HCT116 (cell line): ENCODE data around the gene OR2B6. TPM values are rescaled to one million over a fixed set of nuclear protein-coding genes. Genes with fewer than 3 reads are reported as not detected.

ENCODE experiments used
- ATAC-seq: fragments of 200-7000 bp; cut with Tn5 transposase; 2 replicates; pipeline ENCODE4 v1.9.1; 2020; ENCODE audit warnings: mild to moderate bottlenecking, moderate library complexity
- BruUV-seq: library from RNA; stranded (reverse); fragments of 400-500 nt; replicated peaks from 2 replicates; lab custom pipeline; 2021; lab: Mats Ljungman, UMichigan
- CTCF ChIA-PET: fragments of 300-600 bp; sonication (Branson Sonifier 250); formaldehyde crosslinking; loops from one replicate; lab custom pipeline; 2021; ENCODE audit warnings: antibody characterized with exemption; lab: Charles Lee
- POLR2A ChIA-PET: fragments of 300-600, 350-600 bp; sonication (Branson Sonifier 250); formaldehyde crosslinking; loops from one replicate; lab custom pipeline; 2021; ENCODE audit warnings: antibody characterized with exemption; lab: Charles Lee
- RAD21 ChIA-PET, 2 experiments: fragments of 300-600 bp; sonication (Branson Sonifier 250); formaldehyde crosslinking; loops; one replicate each; lab custom pipeline; 2023; ENCODE audit warnings: low total read pairs in 2 of 2; ENCODE audit not compliant: uncharacterized antibody in 2 of 2, unreplicated experiment in 2 of 2, low non-redundant PET in 1 of 2; lab: Charles Lee
- DNase-seq: peaks from one replicate; pipeline ENCODE4 v3.0.0-alpha.2; 2010; ENCODE audit warnings: low read depth, low spot score
- H2AFZ ChIP-seq: fragments of 200-600 bp; shearing (Covaris generic), sonication (generic); 2 replicates; pipeline ENCODE4 v1.6.1; 2017; ENCODE audit warnings: low read depth, mixed run types, mixed read lengths, antibody characterized with exemption, low read length; ENCODE audit not compliant: poor library complexity, severe bottlenecking
- H3K27ac ChIP-seq: 2 replicates; pipeline ENCODE4 v1.5.1; 2012; ENCODE audit warnings: low read depth, low read length
- H3K27me3 ChIP-seq: fragments of 200-600 bp; sonication (generic); 2 replicates; pipeline ENCODE4 v1.6.1; 2016; ENCODE audit warnings: mixed run types, low read length, mixed read lengths; ENCODE audit not compliant: insufficient read depth
- H3K36me3 ChIP-seq, 2 experiments: fragments of 200-500 bp in 1 of 2; fragments of 200-600 bp in 1 of 2; sonication (Bioruptor generic) in 1 of 2; sonication (generic) in 1 of 2; 2 replicates each; pipeline versions ENCODE4 v1.5.1 to v1.6.1; 2014 to 2016; ENCODE audit warnings: low read length in 2 of 2, inconsistent platforms in 1 of 2, mixed read lengths in 1 of 2, mixed run types in 1 of 2; ENCODE audit not compliant: insufficient read depth in 2 of 2, control insufficient read depth in 1 of 2
- H3K4me1 ChIP-seq, 2 experiments: fragments of 200-600 bp in 1 of 2; sonication (generic) in 1 of 2; 2 replicates each; pipeline versions ENCODE4 v1.5.1 to v1.6.1; 2012 to 2017; ENCODE audit warnings: low read length in 2 of 2, inconsistent platforms in 1 of 2, mild to moderate bottlenecking in 1 of 2, mixed read lengths in 1 of 2, mixed run types in 1 of 2, moderate library complexity in 1 of 2; ENCODE audit not compliant: insufficient read depth in 2 of 2, control insufficient read depth in 1 of 2
- H3K4me2 ChIP-seq: fragments of 200-600 bp; sonication (generic); 2 replicates; pipeline ENCODE4 v1.6.1; 2017; ENCODE audit warnings: mixed run types, low read length, mixed read lengths
- H3K4me3 ChIP-seq, 2 experiments: fragments of 200-600 bp in 1 of 2; sonication (generic) in 1 of 2; replicated peaks in 1 of 2; 2 replicates each; pipeline ENCODE4 v1.5.1; 2011 to 2016; ENCODE audit warnings: low read length in 2 of 2, control low read depth in 1 of 2, low read depth in 1 of 2, mild to moderate bottlenecking in 1 of 2, mixed read lengths in 1 of 2, mixed run types in 1 of 2
- H3K79me2 ChIP-seq: fragments of 200-600 bp; sonication (generic); 2 replicates; pipeline ENCODE4 v1.6.1; 2017; ENCODE audit warnings: mild to moderate bottlenecking, mixed run types, low read length, moderate library complexity, mixed read lengths; ENCODE audit not compliant: insufficient read depth
- H3K9ac ChIP-seq: fragments of 200-600 bp; sonication (generic); 2 replicates; pipeline ENCODE4 v1.6.1; 2016; ENCODE audit warnings: low read length, mixed read lengths
- H3K9me2 ChIP-seq: fragments of 200-600 bp; sonication (generic), shearing (Covaris generic); 2 replicates; pipeline ENCODE4 v1.6.1; 2017; ENCODE audit warnings: mixed run types, mild to moderate bottlenecking, moderate library complexity; ENCODE audit not compliant: insufficient read depth
- H3K9me3 ChIP-seq, 2 experiments: fragments of 200-500 bp in 1 of 2; fragments of 200-600 bp in 1 of 2; sonication (Bioruptor generic) in 1 of 2; sonication (generic) in 1 of 2; 2 replicates each; pipeline ENCODE4 v1.6.1; 2014 to 2017; ENCODE audit warnings: low read length in 2 of 2, mixed read lengths in 2 of 2, inconsistent platforms in 1 of 2, low read depth in 1 of 2, mild to moderate bottlenecking in 1 of 2, mixed run types in 1 of 2, moderate library complexity in 1 of 2; ENCODE audit not compliant: control insufficient read depth in 1 of 2, insufficient read depth in 1 of 2
- H4K20me1 ChIP-seq: fragments of 200-600 bp; sonication (generic), shearing (Covaris generic); 2 replicates; pipeline ENCODE4 v1.6.1; 2017; ENCODE audit warnings: mixed run types, mild to moderate bottlenecking, moderate library complexity; ENCODE audit not compliant: insufficient read depth
- ATF3 ChIP-seq: IDR thresholded peaks from 2 replicates; pipeline ENCODE4 v1.6.1; 2012
- CBX3 ChIP-seq: IDR thresholded peaks from 2 replicates; pipeline ENCODE4 v1.6.1; 2012; ENCODE audit warnings: low read depth
- CEBPB ChIP-seq: IDR thresholded peaks from 2 replicates; pipeline ENCODE4 v1.6.1; 2012; ENCODE audit warnings: low read depth
- CTCF ChIP-seq, 3 experiments: fragments of 200-600 bp in 1 of 3; sonication (generic) in 1 of 3; IDR thresholded peaks in 2 of 3; conservative IDR thresholded peaks in 1 of 3; 2 replicates each; pipeline ENCODE4 v1.5.1; 2012 to 2017; ENCODE audit warnings: low read depth in 2 of 3, low read length in 2 of 3, antibody characterized with exemption in 1 of 3, borderline replicate concordance in 1 of 3, control low read depth in 1 of 3, mild to moderate bottlenecking in 1 of 3, mixed read lengths in 1 of 3, mixed run types in 1 of 3, moderate library complexity in 1 of 3; ENCODE audit not compliant: insufficient read depth in 1 of 3
- ELF1 ChIP-seq: IDR thresholded peaks from 2 replicates; pipeline ENCODE4 v1.6.1; 2012; ENCODE audit warnings: low read depth, borderline replicate concordance
- EZH2 ChIP-seq: fragments of 200-600 bp; sonication (generic); IDR thresholded peaks from 2 replicates; pipeline ENCODE4 v1.6.1; 2017; ENCODE audit warnings: antibody characterized with exemption, mixed run types
- EZH2phosphoT487 ChIP-seq: fragments of 200-600 bp; IDR thresholded peaks from 2 replicates; pipeline ENCODE4 v1.6.1; 2018; ENCODE audit warnings: antibody characterized with exemption, borderline replicate concordance
- FOSL1 ChIP-seq: IDR thresholded peaks from 2 replicates; pipeline ENCODE4 v1.6.1; 2012; ENCODE audit warnings: low read depth
- JUND ChIP-seq: IDR thresholded peaks from 2 replicates; pipeline ENCODE4 v1.6.1; 2012
- MAX ChIP-seq: IDR thresholded peaks from 2 replicates; pipeline ENCODE4 v1.6.1; 2012
- POLR2A ChIP-seq: IDR thresholded peaks from 2 replicates; pipeline ENCODE4 v1.7.0; 2011; ENCODE audit warnings: borderline replicate concordance; ENCODE audit not compliant: insufficient read depth, insufficient read length; ENCODE audit errors: extremely low read depth
- POLR2AphosphoS5 ChIP-seq: IDR thresholded peaks from 2 replicates; pipeline ENCODE4 v1.6.1; 2011; ENCODE audit warnings: mild to moderate bottlenecking, low read depth, low read length, moderate library complexity
- RAD21 ChIP-seq: IDR thresholded peaks from 2 replicates; pipeline ENCODE4 v1.6.1; 2012; ENCODE audit warnings: low read depth, mild to moderate bottlenecking
- REST ChIP-seq: IDR thresholded peaks from 2 replicates; pipeline ENCODE4 v1.6.1; 2012; ENCODE audit warnings: low read depth
- SIN3A ChIP-seq: IDR thresholded peaks from 2 replicates; pipeline ENCODE4 v1.6.1; 2012; ENCODE audit warnings: low read depth
- SP1 ChIP-seq: IDR thresholded peaks from 2 replicates; pipeline ENCODE4 v1.6.1; 2012; ENCODE audit warnings: low read depth
- SRF ChIP-seq: IDR thresholded peaks from 2 replicates; pipeline ENCODE4 v1.6.1; 2012; ENCODE audit warnings: low read depth
- TCF7L2 ChIP-seq: IDR thresholded peaks from 2 replicates; pipeline ENCODE4 v1.7.0; 2011; ENCODE audit warnings: borderline replicate concordance, inconsistent platforms; ENCODE audit not compliant: insufficient read depth, insufficient read length; ENCODE audit errors: extremely low read depth
- ZBTB33 ChIP-seq: IDR thresholded peaks from 2 replicates; pipeline ENCODE4 v1.6.1; 2011; ENCODE audit warnings: mild to moderate bottlenecking, low read length, moderate library complexity; ENCODE audit not compliant: insufficient replicate concordance; ENCODE audit errors: extremely low read depth
- ZFX ChIP-seq: fragments of 450-650 bp; IDR thresholded peaks from 2 replicates; pipeline ENCODE4 v1.6.1; 2017
- intact Hi-C: fragments of 100-400 bp; cut with micrococcal nuclease; formaldehyde crosslinking; loops from 2 replicates; pipeline ENCODE4 v1.10.0; 2022
- total RNA-seq: library from RNA; stranded (reverse); gene quantifications from one replicate; pipeline ENCODE4 v1.2.1, GENCODE V29; 2021; ENCODE audit not compliant: unreplicated experiment

OR2B6 gene
- total RNA-seq, 1 experiment from 2014 or later, result 0.25 TPM

- H2AFZ ChIP-seq, result peak overlapping the region; percentile 48
- no peaks in the 10 kb centered on the region for H3K27me3 ChIP-seq
- no peaks in the 10 kb centered on the region for H3K36me3 ChIP-seq
- RAD21 ChIA-PET, result no interaction called here
- peaks cover 0 to 9% of the 10 kb centered on the region in 2 experiments; a peak in 2 of 4 replicates for H3K4me1 ChIP-seq
- POLR2A ChIA-PET, result no interaction called here
- H3K4me3 ChIP-seq, result no peak overlapping the region
- ATAC-seq (peak; percentile 36; the same call in 1 of the 2 replicates), DNase-seq (no peak)
- intact Hi-C loops, result no loop called here
- no TSS peak for BruUV-seq
- no peaks in the 10 kb centered on the region for H3K79me2 ChIP-seq
- H3K9me3 ChIP-seq, result no peaks in the 10 kb centered on the region
- H3K9me2 ChIP-seq, result no peaks in the 10 kb centered on the region
- H3K4me2 ChIP-seq, result peak overlapping the region; percentile 3
- no peaks in the 10 kb centered on the region for H4K20me1 ChIP-seq
- no peak overlapping the region for H3K9ac ChIP-seq
- no peak for TF ChIP-seq MAX
- no peak for TF ChIP-seq EZH2
- TF ChIP-seq ELF1, result no peak
- no peak for TF ChIP-seq REST
- TF ChIP-seq CBX3, result no peak
- TF ChIP-seq ZBTB33, result no peak
- no peak for TF ChIP-seq POLR2AphosphoS5
- no peak for TF ChIP-seq POLR2A
- TF ChIP-seq SIN3A, result no peak
- no peak for TF ChIP-seq ZFX
- TF ChIP-seq ATF3, result no peak
- no peak for TF ChIP-seq CTCF (IDR thresholded peaks at IDR 0.05 in 2 of 3, conservative IDR thresholded peaks at IDR 0.05 in 1 of 3; ENCODE audit: borderline replicate concordance in 1 of 3, insufficient read depth in 1 of 3, low read depth in 2 of 3, low read length in 2 of 3)
- TF ChIP-seq CEBPB, result no peak
- no peak for TF ChIP-seq RAD21
- no peak for TF ChIP-seq EZH2phosphoT487
- TF ChIP-seq SP1, result no peak
- TF ChIP-seq JUND, result no peak
- TF ChIP-seq SRF, result no peak
- TF ChIP-seq FOSL1, result no peak
- TF ChIP-seq TCF7L2, result no peak
- CTCF ChIA-PET, result no interaction called here
- H3K27ac ChIP-seq, result no peak overlapping the region
Measured at GRCh38 chr6:27986928-27987725, 30.1 kb downstream of the OR2B6 start.
